B cell (primary cell): ENCODE results near the gene GGA3. TPM values are rescaled to one million over a fixed set of nuclear protein-coding genes. Genes with fewer than 3 reads are reported as not detected.

Experiments
- ATAC-seq: fragments of 200-7000 bp; cut with Tn5 transposase; one replicate; pipeline ENCODE4 v1.10.0; 2021; ENCODE audit warnings: low read depth, mild to moderate bottlenecking, moderate number of reproducible peaks, moderate library complexity
- CTCF ChIA-PET: fragments of 350-600 bp; sonication (Branson Sonifier 250); formaldehyde crosslinking; loops from one replicate; lab custom pipeline; 2021; ENCODE audit warnings: antibody characterized with exemption, inconsistent platforms; lab: Charles Lee
- POLR2A ChIA-PET: fragments of 350-600 bp; sonication (Branson Sonifier 250); formaldehyde crosslinking; loops from one replicate; lab custom pipeline; 2021; ENCODE audit warnings: antibody characterized with exemption; lab: Charles Lee
- DNase-seq: peaks from one replicate; pipeline ENCODE4 v3.0.0; 2013
- H2AFZ ChIP-seq: 2 replicates; pipeline ENCODE4 v1.6.1; 2012; ENCODE audit warnings: mild to moderate bottlenecking, low read depth, low read length; ENCODE audit not compliant: insufficient read depth, poor library complexity, severe bottlenecking
- H3K27ac ChIP-seq, 2 donors: 1 replicate in 1 of 2; 2 replicates in 1 of 2; pipeline ENCODE4 v1.5.1; 2012 to 2013; ENCODE audit warnings: low read length in 2 of 2, mild to moderate bottlenecking in 2 of 2, moderate library complexity in 1 of 2
- H3K27me3 ChIP-seq, 4 experiments: fragments of 200-600 bp in 1 of 4; sonication (generic) in 1 of 4; replicated peaks in 1 of 4; 1 replicate in 2 of 4; 2 replicates in 2 of 4; pipeline versions ENCODE4 v1.6.1 to v1.7.0; 2013 to 2016; ENCODE audit warnings: low read length in 3 of 4, mild to moderate bottlenecking in 2 of 4, mixed read lengths in 1 of 4, moderate library complexity in 1 of 4; ENCODE audit not compliant: insufficient read depth in 4 of 4, control insufficient read depth in 3 of 4; ENCODE audit errors: control extremely low read depth in 1 of 4
- H3K36me3 ChIP-seq, 2 experiments: replicated peaks in 1 of 2; 1 replicate in 1 of 2; 2 replicates in 1 of 2; pipeline versions ENCODE4 v1.6.1 to v1.7.1; 2013; ENCODE audit warnings: low read length in 1 of 2; ENCODE audit not compliant: insufficient read depth in 2 of 2, control insufficient read depth in 1 of 2; ENCODE audit errors: control extremely low read depth in 1 of 2, extremely low read depth in 1 of 2
- H3K4me1 ChIP-seq, 2 donors: fragments of 200-600 bp in 1 of 2; sonication (generic) in 1 of 2; 1 replicate in 1 of 2; 2 replicates in 1 of 2; pipeline versions ENCODE4 v1.5.1 to v1.6.1; 2013 to 2017; ENCODE audit warnings: low read length in 2 of 2; ENCODE audit not compliant: control insufficient read depth in 2 of 2, insufficient read depth in 2 of 2
- H3K4me2 ChIP-seq: replicated peaks from 2 replicates; pipeline ENCODE3; 2012; ENCODE audit warnings: mild to moderate bottlenecking, low read depth, low read length; ENCODE audit not compliant: poor library complexity, severe bottlenecking
- H3K4me3 ChIP-seq, 5 experiments: fragments of 200-600 bp in 1 of 5; sonication (generic) in 1 of 5; 1 replicate in 3 of 5; 2 replicates in 2 of 5; pipeline versions ENCODE4 v1.5.1 to v1.7.0; 2011 to 2016; ENCODE audit warnings: low read length in 4 of 5, mild to moderate bottlenecking in 4 of 5, low read depth in 2 of 5, control low read depth in 1 of 5, moderate library complexity in 1 of 5; ENCODE audit not compliant: insufficient read depth in 1 of 5; ENCODE audit errors: control extremely low read depth in 1 of 5, extremely low read depth in 1 of 5
- H3K79me2 ChIP-seq: fragments of 200-600 bp; sonication (generic); one replicate; pipeline ENCODE4 v1.6.0; 2016; ENCODE audit warnings: low read length; ENCODE audit not compliant: control insufficient read depth, insufficient read depth
- H3K9ac ChIP-seq: fragments of 200-600 bp; sonication (generic); 2 replicates; pipeline ENCODE4 v1.6.1; 2017; ENCODE audit warnings: mild to moderate bottlenecking, low read length, moderate library complexity
- H3K9me3 ChIP-seq, 3 donors: one replicate each; pipeline versions ENCODE4 v1.6.1 to v1.7.1; 2013; ENCODE audit warnings: low read length in 2 of 3; ENCODE audit not compliant: control insufficient read depth in 2 of 3, insufficient read depth in 1 of 3; ENCODE audit errors: control extremely low read depth in 1 of 3
- H4K20me1 ChIP-seq: 2 replicates; pipeline ENCODE4 v1.6.0; 2012; ENCODE audit warnings: mild to moderate bottlenecking, low read length; ENCODE audit not compliant: insufficient read depth, control insufficient read depth, poor library complexity, severe bottlenecking
- H3K27ac Mint-ChIP-seq: one replicate; pipeline ENCODE4 v1.8.0; 2021; ENCODE audit warnings: mixed read lengths
- H3K27me3 Mint-ChIP-seq: one replicate; pipeline ENCODE4 v1.8.0; 2021; ENCODE audit warnings: mixed read lengths
- H3K4me1 Mint-ChIP-seq: one replicate; pipeline ENCODE4 v1.8.0; 2021; ENCODE audit warnings: mixed read lengths
- H3K4me3 Mint-ChIP-seq: one replicate; pipeline ENCODE4 v1.8.0; 2021; ENCODE audit warnings: mixed read lengths
- H3K9me3 Mint-ChIP-seq: one replicate; pipeline ENCODE4 v1.8.0; 2022; ENCODE audit warnings: mixed read lengths; ENCODE audit not compliant: insufficient read depth
- EZH2 ChIP-seq: IDR thresholded peaks from 2 replicates; pipeline ENCODE4 v1.6.1; 2012; ENCODE audit warnings: borderline replicate concordance, low read depth, mild to moderate bottlenecking, moderate library complexity, low read length; ENCODE audit not compliant: insufficient read depth, poor library complexity, severe bottlenecking
- WGBS: methylation state at CpG from one replicate; pipeline ENCODE4 v1.1.5; 2013; ENCODE audit warnings: missing lambda C conversion rate; ENCODE audit not compliant: insufficient coverage; 5-methylcytosine and 5-hydroxymethylcytosine counted together
- intact Hi-C: fragments of 100-400 bp; cut with micrococcal nuclease; formaldehyde crosslinking; loops from one replicate; pipeline ENCODE4 v1.10.0; 2022
- polyA plus RNA-seq: library from polyadenylated mRNA; depleted of rRNA; stranded (reverse); fragments of >200 nt; gene quantifications from 2 replicates; pipeline ENCODE4 v1.2.3, GENCODE V29; 2012
- total RNA-seq, 2 donors: library from RNA; stranded (reverse); fragments of 120-200 nt in 1 of 2; gene quantifications; 1 replicate in 1 of 2; 2 replicates in 1 of 2; pipeline versions ENCODE4 v1.2.3 to v1.2.4, GENCODE V29; 2013 to 2022
- TF ChIP-seq, protein P1 (sequence below): fragments of 200-600 bp; IDR thresholded peaks from one replicate; pipeline ENCODE4 v1.8.0; 2022; ENCODE audit warnings: antibody characterized with exemption, mild to moderate bottlenecking

Gene GGA3
- total and polyA plus RNA-seq, 2 donors (not counting 1 experiment from before 2014, with no cell fraction given) = 109 to 135 TPM

DNA sequence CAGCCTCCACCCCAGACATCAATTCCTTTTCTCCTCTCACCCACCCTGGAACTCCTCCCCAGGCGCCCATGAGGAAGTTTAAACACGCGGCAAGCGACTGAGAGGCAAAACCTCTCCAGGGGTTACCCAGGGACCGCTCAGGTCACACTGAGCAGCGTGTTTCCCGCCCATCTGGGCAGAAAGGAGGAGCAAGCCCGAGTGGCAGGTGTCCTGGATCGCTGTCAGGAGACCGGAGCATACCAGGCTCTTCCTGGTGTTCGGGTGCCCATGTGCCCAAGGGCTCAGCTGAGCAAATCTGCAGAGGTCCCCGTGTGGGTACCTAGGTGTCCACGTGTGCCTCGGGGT, 27.3 kb upstream of the GGA3 start:
- DNase-seq (no peak), ATAC-seq (peak; percentile 3)
- H3K27me3 ChIP-seq = no peaks in the 10 kb centered on the region
- peak overlapping the region; percentile 93 for H3K9ac ChIP-seq
- H3K79me2 ChIP-seq = peaks cover 38% of the 10 kb centered on the region
- CTCF ChIA-PET = interaction anchor here (0.6 to 5.2 kb wide), 42 partner anchors 9 to 327 kb away, joined by 3 to 79 read pairs (median 5); partner anchors contain the start of genes GGA3, GRB2, MIF4GD and MRPS7
- peak overlapping the region; percentile 100 for H3K27ac Mint-ChIP-seq
- peak overlapping the region; percentile 98 for H3K4me3 Mint-ChIP-seq
- no peaks in the 10 kb centered on the region for H3K27me3 Mint-ChIP-seq
- peak overlapping the region; percentile 66 to 88 (median 85) for H3K4me3 ChIP-seq
- peak overlapping the region; percentile 100 for H3K4me2 ChIP-seq
- H3K27ac ChIP-seq = peak overlapping the region; percentile 90 to 98
- peaks cover 1 to 21% of the 10 kb centered on the region in 2 experiments for H3K36me3 ChIP-seq
- 0% methylated on average over 13 of the region's 14 CpGs for WGBS
- POLR2A ChIA-PET = interaction anchor here (0.6 to 2.8 kb wide), 29 partner anchors 9 to 566 kb away, joined by 3 to 25 read pairs (median 5); partner anchors contain the start of genes FDXR, GGA3, GRB2 and MIF4GD
- H4K20me1 ChIP-seq = no peaks in the 10 kb centered on the region
- H3K4me1 ChIP-seq = peaks cover 18 to 38% of the 10 kb centered on the region in 2 donors
- H3K4me1 Mint-ChIP-seq = peaks cover 35% of the 10 kb centered on the region
- H2AFZ ChIP-seq = peak overlapping the region; percentile 95
- TF ChIP-seq EZH2 = no peak
- TF ChIP-seq, protein P1, sequence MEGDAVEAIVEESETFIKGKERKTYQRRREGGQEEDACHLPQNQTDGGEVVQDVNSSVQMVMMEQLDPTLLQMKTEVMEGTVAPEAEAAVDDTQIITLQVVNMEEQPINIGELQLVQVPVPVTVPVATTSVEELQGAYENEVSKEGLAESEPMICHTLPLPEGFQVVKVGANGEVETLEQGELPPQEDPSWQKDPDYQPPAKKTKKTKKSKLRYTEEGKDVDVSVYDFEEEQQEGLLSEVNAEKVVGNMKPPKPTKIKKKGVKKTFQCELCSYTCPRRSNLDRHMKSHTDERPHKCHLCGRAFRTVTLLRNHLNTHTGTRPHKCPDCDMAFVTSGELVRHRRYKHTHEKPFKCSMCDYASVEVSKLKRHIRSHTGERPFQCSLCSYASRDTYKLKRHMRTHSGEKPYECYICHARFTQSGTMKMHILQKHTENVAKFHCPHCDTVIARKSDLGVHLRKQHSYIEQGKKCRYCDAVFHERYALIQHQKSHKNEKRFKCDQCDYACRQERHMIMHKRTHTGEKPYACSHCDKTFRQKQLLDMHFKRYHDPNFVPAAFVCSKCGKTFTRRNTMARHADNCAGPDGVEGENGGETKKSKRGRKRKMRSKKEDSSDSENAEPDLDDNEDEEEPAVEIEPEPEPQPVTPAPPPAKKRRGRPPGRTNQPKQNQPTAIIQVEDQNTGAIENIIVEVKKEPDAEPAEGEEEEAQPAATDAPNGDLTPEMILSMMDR = no peak
- no peaks in the 10 kb centered on the region for H3K9me3 Mint-ChIP-seq
- H3K9me3 ChIP-seq = no peaks in the 10 kb centered on the region
- intact Hi-C loops = loop anchor here (1.0 to 2.0 kb wide), 8 partner anchors 9 to 300 kb away; partner anchors contain the start of genes GGA3, GRB2, LLGL2 and MIF4GD

DNA sequence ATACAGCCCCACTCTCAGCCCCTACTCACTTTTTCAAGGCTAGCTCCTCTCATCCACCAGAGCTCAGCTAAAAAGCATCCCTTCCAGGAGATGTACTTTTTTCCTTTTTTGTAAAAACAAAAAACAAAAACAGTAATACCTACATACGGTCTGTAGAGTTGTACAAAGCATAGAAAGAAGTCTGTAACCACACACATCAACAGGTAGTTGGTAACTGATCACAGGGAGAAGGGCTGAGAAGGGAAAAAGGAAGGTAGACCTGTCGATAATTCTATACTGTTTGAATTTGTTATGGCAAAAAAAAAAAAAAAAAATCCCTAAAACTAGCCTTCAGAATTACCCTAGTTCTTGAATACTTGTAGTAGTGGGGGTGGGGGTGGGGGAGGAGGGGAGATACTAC, 27.0 kb upstream of the GGA3 start:
- ATAC-seq = no peak
- no peaks in the 10 kb centered on the region for H3K9me3 Mint-ChIP-seq
- POLR2A ChIA-PET = interaction anchor here (0.6 to 2.8 kb wide), 15 partner anchors 9 to 465 kb away, joined by 3 to 25 read pairs (median 8); partner anchors contain the start of genes GGA3, GRB2, MIF4GD and MRPS7
- CTCF ChIA-PET = interaction anchor here (0.7 to 5.2 kb wide), 18 partner anchors 10 to 300 kb away, joined by 4 to 79 read pairs (median 8); partner anchors contain the start of genes GGA3, GRB2, MIF4GD and MRPS7
- Histone ChIP-seq H2AFZ (peak overlapping the region; percentile 95), H3K9ac (peak overlapping the region; percentile 93), H3K79me2 (peaks cover 38% of the 10 kb centered on the region), H3K4me1 (peaks cover 18 to 38% of the 10 kb centered on the region in 2 donors), H4K20me1 (no peaks in the 10 kb centered on the region), H3K4me3 (peak overlapping the region in 4 of 5 experiments; percentile 77 to 88 (median 85)), H3K27ac (peak overlapping the region; percentile 90 to 98), H3K36me3 (peaks cover 1 to 23% of the 10 kb centered on the region in 2 experiments), H3K27me3 (no peaks in the 10 kb centered on the region), H3K4me2 (peak overlapping the region; percentile 100), H3K9me3 (no peaks in the 10 kb centered on the region)
- no CpG with 5 or more reads among the region's 2 CpGs for WGBS
- H3K4me3 Mint-ChIP-seq = peak overlapping the region; percentile 98
- TF ChIP-seq EZH2 = no peak
- TF ChIP-seq, protein P1 = no peak
- peaks cover 35% of the 10 kb centered on the region for H3K4me1 Mint-ChIP-seq
- H3K27ac Mint-ChIP-seq = peak overlapping the region; percentile 100
- H3K27me3 Mint-ChIP-seq = no peaks in the 10 kb centered on the region
- intact Hi-C loops = loop anchor here (2.0 kb wide), 1 partner anchor 300 kb away; no protein-coding TSS in a partner anchor
- no peak for DNase-seq
